K562 (cell line): ENCODE measurements around the gene NEB. TPM values are rescaled to one million over a fixed set of nuclear protein-coding genes. Genes with fewer than 3 reads are reported as not detected.

ENCODE experiments used
- ATAC-seq: fragments of 200-7000 bp; cut with Tn5 transposase; 3 replicates; pipeline ENCODE4 v1.9.1; 2020; ENCODE audit warnings: moderate library complexity
- BruUV-seq: library from RNA; stranded (reverse); fragments of 400-500 nt; replicated peaks from 2 replicates; lab custom pipeline; 2021; lab: Mats Ljungman, UMichigan
- CTCF ChIA-PET: fragments of 300-600 bp; formaldehyde crosslinking; extraction: SDS; loops from one replicate; lab custom pipeline; 2021; ENCODE audit warnings: low intra/inter-chr PET ratio; lab: Yijun Ruan, JAX
- POLR2A ChIA-PET: fragments of 300-600, 350-650 bp; sonication (Branson Sonifier 250); formaldehyde crosslinking; extraction: SDS; loops from one replicate; lab custom pipeline; 2021; ENCODE audit warnings: antibody characterized with exemption, inconsistent platforms; lab: Yijun Ruan, JAX
- DNase-seq, 4 experiments: peaks; one replicate each; pipeline versions ENCODE4 v3.0.0 to v3.0.0-alpha.2; 2011 to 2018; ENCODE audit warnings: low spot score in 3 of 4, mixed read lengths in 3 of 4; ENCODE audit errors: extremely low read depth in 1 of 4
- FAIRE-seq: peaks from 2 replicates; lab custom pipeline; 2011; peaks lifted over from hg19 to GRCh38; lab: Jason Lieb, UNC
- H2AFZ ChIP-seq: 2 replicates; pipeline ENCODE4 v1.6.0; 2011; ENCODE audit warnings: low read depth, low read length, control low read depth, inconsistent platforms
- H3K27ac ChIP-seq: fragments of 200-600 bp; 3 replicates; pipeline ENCODE4 v1.8.0; 2011; ENCODE audit warnings: low read depth, mild to moderate bottlenecking, control low read depth, inconsistent platforms, low read length, moderate library complexity, mixed read lengths; ENCODE audit errors: extremely low read depth
- H3K27me3 ChIP-seq, 2 experiments: fragments of 300-600 bp in 1 of 2; 2 replicates in 1 of 2; 3 replicates in 1 of 2; pipeline versions ENCODE4 v1.6.0 to v1.8.0; 2011; ENCODE audit warnings: inconsistent platforms in 2 of 2, low read length in 2 of 2, mild to moderate bottlenecking in 1 of 2, mixed read lengths in 1 of 2, moderate library complexity in 1 of 2; ENCODE audit not compliant: control insufficient read depth in 2 of 2, insufficient read depth in 2 of 2
- H3K36me3 ChIP-seq: fragments of 300-600 bp; 3 replicates; pipeline ENCODE4 v1.8.0; 2011; ENCODE audit warnings: mild to moderate bottlenecking, low read length, inconsistent platforms; ENCODE audit not compliant: control insufficient read depth, insufficient read depth
- H3K4me1 ChIP-seq, 2 experiments: fragments of 200-600 bp in 1 of 2; replicated peaks in 1 of 2; 2 replicates in 1 of 2; 3 replicates in 1 of 2; pipeline versions ENCODE4 v1.5.1 to v1.8.0; 2011; ENCODE audit warnings: inconsistent platforms in 2 of 2, low read length in 2 of 2, mild to moderate bottlenecking in 1 of 2, mixed read lengths in 1 of 2, moderate library complexity in 1 of 2; ENCODE audit not compliant: control insufficient read depth in 2 of 2, insufficient read depth in 2 of 2
- H3K4me2 ChIP-seq: 2 replicates; pipeline ENCODE4 v1.6.1; 2011; ENCODE audit warnings: low read length, control low read depth, inconsistent platforms, mixed read lengths; ENCODE audit not compliant: insufficient read depth
- H3K4me3 ChIP-seq: fragments of 200-600 bp; sonication (generic), shearing (Covaris generic); 2 replicates; pipeline ENCODE4 v1.5.1; 2016; ENCODE audit warnings: control low read depth, inconsistent platforms
- H3K79me2 ChIP-seq: fragments of 200-600 bp; 3 replicates; pipeline ENCODE4 v1.8.0; 2011; ENCODE audit warnings: low read length, inconsistent platforms; ENCODE audit not compliant: control insufficient read depth, insufficient read depth
- H3K9ac ChIP-seq, 2 experiments: 2 replicates each; pipeline versions ENCODE4 v1.6.0 to v1.6.1; 2011; ENCODE audit warnings: low read depth in 2 of 2, low read length in 2 of 2, control low read depth in 1 of 2, inconsistent platforms in 1 of 2, mild to moderate bottlenecking in 1 of 2, mixed read lengths in 1 of 2; ENCODE audit not compliant: insufficient read depth in 1 of 2
- H3K9me1 ChIP-seq: one replicate; pipeline ENCODE4 v1.6.0; 2011; ENCODE audit warnings: inconsistent platforms, mild to moderate bottlenecking, low read length, moderate library complexity; ENCODE audit not compliant: control insufficient read depth, insufficient read depth
- H3K9me3 ChIP-seq: replicated peaks from 2 replicates; pipeline ENCODE4 v1.5.1; 2011; ENCODE audit warnings: low read depth, low read length, inconsistent platforms; ENCODE audit not compliant: control insufficient read depth, insufficient read depth
- H4K20me1 ChIP-seq: replicated peaks from 2 replicates; pipeline ENCODE4 v1.6.1; 2011; ENCODE audit warnings: low read length, inconsistent platforms, mixed read lengths; ENCODE audit not compliant: control insufficient read depth, insufficient read depth
- BRD9 ChIP-seq: fragments of 450-650 bp; IDR thresholded peaks from 2 replicates; pipeline ENCODE4 v1.6.1; 2018; ENCODE audit warnings: low read depth; ENCODE audit not compliant: partially characterized antibody
- BRF1 ChIP-seq: IDR thresholded peaks from 3 replicates; pipeline ENCODE4 v1.6.1; 2011; ENCODE audit warnings: borderline replicate concordance, mild to moderate bottlenecking; ENCODE audit not compliant: insufficient read length; ENCODE audit errors: extremely low read depth
- CBFA2T2 ChIP-seq: fragments of 450-650 bp; conservative IDR thresholded peaks from 2 replicates; pipeline ENCODE4 v1.6.1; 2017; ENCODE audit warnings: mild to moderate bottlenecking
- CTBP1 ChIP-seq: fragments of 450-650 bp; IDR thresholded peaks from 2 replicates; pipeline ENCODE4 v1.6.1; 2016; ENCODE audit warnings: borderline replicate concordance
- HIVEP1 ChIP-seq: fragments of 250-450 bp; sonication (Bioruptor Pico); IDR thresholded peaks from 2 replicates; pipeline ENCODE4 v1.4.0; 2020; ENCODE audit warnings: mild to moderate bottlenecking
- HNRNPK ChIP-seq: fragments of 200-400 bp; formaldehyde crosslinking; IDR thresholded peaks from one replicate; pipeline ENCODE4 v1.6.1; 2018; ENCODE audit warnings: mild to moderate bottlenecking, low read depth, low read length; ENCODE audit not compliant: poor library complexity, severe bottlenecking
- NFATC3 ChIP-seq: fragments of 450-650 bp; IDR thresholded peaks from 2 replicates; pipeline ENCODE4 v1.6.1; 2017; ENCODE audit warnings: mild to moderate bottlenecking
- PML ChIP-seq: IDR thresholded peaks from 2 replicates; pipeline ENCODE4 v1.6.1; 2012; ENCODE audit warnings: low read length, inconsistent platforms
- PRPF4 ChIP-seq: fragments of 200-400 bp; formaldehyde crosslinking; IDR thresholded peaks from one replicate; pipeline ENCODE4 v1.6.1; 2017; ENCODE audit warnings: low read length, low read depth, mild to moderate bottlenecking; ENCODE audit not compliant: insufficient read depth, poor library complexity, severe bottlenecking
- RCOR1 ChIP-seq, 2 experiments: IDR thresholded peaks; 2 replicates each; pipeline ENCODE4 v1.6.1; 2012; ENCODE audit warnings: low read depth in 2 of 2, low read length in 2 of 2, borderline replicate concordance in 1 of 2, improper control_type of control experiment in 1 of 2
- SMAD4 ChIP-seq: fragments of 250-450 bp; sonication (Bioruptor Pico); conservative IDR thresholded peaks from 2 replicates; pipeline ENCODE4 v1.8.0; 2021; ENCODE audit warnings: inconsistent platforms, mild to moderate bottlenecking, moderate library complexity
- TEAD4 ChIP-seq, 2 experiments: sonication (generic) in 1 of 2; formaldehyde crosslinking in 1 of 2; IDR thresholded peaks; 2 replicates each; pipeline versions ENCODE4 v1.6.1 to v1.8.0; 2012 to 2022; ENCODE audit warnings: borderline replicate concordance in 1 of 2, inconsistent platforms in 1 of 2, low read length in 1 of 2, mild to moderate bottlenecking in 1 of 2, missing genetic modification reagents in 1 of 2
- ZNF165 ChIP-seq: fragments of 250-450 bp; sonication (Bioruptor Pico); IDR thresholded peaks from 2 replicates; pipeline ENCODE4 v1.4.0; 2020; ENCODE audit warnings: borderline replicate concordance
- ZNF175 ChIP-seq: fragments of 200-800 bp; sonication (Bioruptor generic); IDR thresholded peaks from 2 replicates; pipeline ENCODE4 v1.6.1; 2016; ENCODE audit warnings: low read depth, mild to moderate bottlenecking, missing genetic modification characterization, missing compliant biosample characterization
- ZNF282 ChIP-seq: sonication (generic); formaldehyde crosslinking; IDR thresholded peaks from 2 replicates; pipeline ENCODE4 v1.8.1; 2023; ENCODE audit warnings: missing genetic modification reagents
- ZNF431 ChIP-seq: sonication (generic); formaldehyde crosslinking; IDR thresholded peaks from 2 replicates; pipeline ENCODE4 v1.8.0; 2022; ENCODE audit warnings: mild to moderate bottlenecking, missing genetic modification reagents
- ZNF57 ChIP-seq: fragments of 450-650 bp; formaldehyde crosslinking; IDR thresholded peaks from 2 replicates; pipeline ENCODE4 v1.4.0; 2020; ENCODE audit warnings: mild to moderate bottlenecking, moderate library complexity
- ZNF75A ChIP-seq: fragments of 450-650 bp; formaldehyde crosslinking; IDR thresholded peaks from 2 replicates; pipeline ENCODE4 v1.4.0; 2020; ENCODE audit warnings: mild to moderate bottlenecking
- ZNF76 ChIP-seq: fragments of 250-450 bp; sonication (Bioruptor Pico); IDR thresholded peaks from 2 replicates; pipeline ENCODE4 v1.4.0; 2020; ENCODE audit warnings: mild to moderate bottlenecking, moderate library complexity, borderline replicate concordance
- ZSCAN29 ChIP-seq: fragments of 450-650 bp; IDR thresholded peaks from 2 replicates; pipeline ENCODE4 v1.6.1; 2017
- WGBS: fragments of 100-300 bp; shearing (Covaris generic); methylation state at CpG from one replicate; pipeline ENCODE4 v1.1.6; 2016; ENCODE audit warnings: low coverage, mixed read lengths; ENCODE audit not compliant: insufficient coverage; ENCODE audit errors: missing lambda C conversion rate; 5-methylcytosine and 5-hydroxymethylcytosine counted together
- in situ Hi-C: fragments of 300-500 bp; cut with MboI; formaldehyde crosslinking; loops from 4 replicates; pipeline ENCODE4 v1.15.0; 2018; ENCODE audit warnings: inconsistent platforms, mixed read lengths
- intact Hi-C: fragments of 100-400 bp; cut with micrococcal nuclease; formaldehyde crosslinking; loops from 2 replicates; pipeline ENCODE4 v1.14.2; 2022
- polyA plus RNA-seq, 8 experiments: library from polyadenylated mRNA; depleted of rRNA in 4 of 8; stranded (reverse) in 5 of 8; unstranded in 3 of 8; fragments of >200 nt; fragmentation: Nextera tagmentation in 2 of 8; fragmentation: Illumina TruSeq in 1 of 8; extraction: Ambion mirVana in 2 of 8; extraction: Trizol in 1 of 8; gene quantifications; 2 replicates each; pipeline versions ENCODE4 v1.2.1 to v1.2.3, GENCODE V29; 2011 to 2014; ENCODE audit warnings: inconsistent platforms in 1 of 8, missing spikeins in 1 of 8
- total RNA-seq, 7 experiments: library from RNA; depleted of rRNA in 6 of 7; stranded (reverse); fragments of >200 nt in 6 of 7; fragmentation: Illumina TruSeq in 2 of 7; extraction: Trizol in 2 of 7; gene quantifications; 2 replicates each; pipeline versions ENCODE4 v1.2.1 to v1.2.3, GENCODE V29; 2011 to 2021; ENCODE audit warnings: low replicate concordance in 1 of 7
- TF ChIP-seq, protein P1 (sequence below): fragments of 250-450 bp; sonication (Bioruptor Pico); IDR thresholded peaks from 2 replicates; pipeline ENCODE4 v1.4.0; 2020; ENCODE audit warnings: mild to moderate bottlenecking, moderate library complexity
- TF ChIP-seq, protein P2 (sequence below): fragments of 250-450 bp; sonication (Bioruptor Pico); IDR thresholded peaks from 2 replicates; pipeline ENCODE4 v1.4.0; 2020; ENCODE audit warnings: mild to moderate bottlenecking

The NEB gene
- total and polyA plus RNA-seq, 9 of the 15 experiments (the other 6 are each of a cell fraction or from before 2014, with no cell fraction given): 1.7 to 3.8 (median 2.9) TPM

DNA sequence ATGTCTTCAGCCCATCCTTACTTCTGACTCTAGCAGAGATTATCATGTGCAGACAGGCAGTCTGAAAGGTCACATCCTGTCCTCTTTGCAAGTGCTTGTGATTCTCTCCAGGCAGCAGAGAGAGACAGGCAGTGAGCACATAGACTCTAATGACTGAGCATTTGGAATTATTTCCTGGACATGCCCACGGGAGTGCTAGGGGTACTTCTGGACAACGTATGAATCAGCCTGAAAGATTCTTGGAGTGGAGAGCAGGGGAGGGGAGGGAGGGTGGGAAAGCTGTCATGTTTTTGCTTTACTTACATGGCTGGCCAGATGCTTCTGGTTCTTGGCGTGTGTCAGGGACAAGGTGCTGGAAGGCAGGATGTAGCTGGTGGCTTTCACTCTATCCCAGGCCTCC lies 174.0 kb downstream of the NEB start:
- Histone ChIP-seq H3K36me3 (no peaks in the 10 kb centered on the region), H2AFZ (no peak overlapping the region), H3K4me1 (peaks cover 0 to 6% of the 10 kb centered on the region in 2 experiments; a peak in 2 of 5 replicates), H3K4me2 (no peak overlapping the region), H3K27ac (no peak overlapping the region), H4K20me1 (no peaks in the 10 kb centered on the region), H3K27me3 (no peaks in the 10 kb centered on the region), H3K79me2 (no peaks in the 10 kb centered on the region), H3K9me3 (no peaks in the 10 kb centered on the region), H3K9ac (no peak overlapping the region), H3K4me3 (no peak overlapping the region), H3K9me1 (no peaks in the 10 kb centered on the region)
- BruUV-seq: no TSS peak
- POLR2A ChIA-PET: interaction anchor here (0.5 to 1.2 kb wide), 3 partner anchors 8 to 268 kb away, joined by 3 read pairs; partner anchors contain the start of gene ARL5A
- intact Hi-C loops: no loop called here
- DNase-seq (peak in 1 of 4 experiments; percentile 11), FAIRE-seq (no peak), ATAC-seq (peak; percentile 79)
- in situ Hi-C loops: no loop called here
- CTCF ChIA-PET: no interaction called here
- WGBS: 13% methylated on average over 3 of the region's 3 CpGs
- TF ChIP-seq BRD9: no peak
- no peak for TF ChIP-seq NFATC3
- no peak for TF ChIP-seq CBFA2T2
- TF ChIP-seq SMAD4: peak; percentile 51; the same call in 1 of the 2 replicates
- no peak for TF ChIP-seq ZNF282 (CRISPR knock-in tag)
- TF ChIP-seq ZNF76 (CRISPR knock-in tag): no peak
- TF ChIP-seq ZNF75A (CRISPR knock-in tag): no peak
- TF ChIP-seq, protein P1, sequence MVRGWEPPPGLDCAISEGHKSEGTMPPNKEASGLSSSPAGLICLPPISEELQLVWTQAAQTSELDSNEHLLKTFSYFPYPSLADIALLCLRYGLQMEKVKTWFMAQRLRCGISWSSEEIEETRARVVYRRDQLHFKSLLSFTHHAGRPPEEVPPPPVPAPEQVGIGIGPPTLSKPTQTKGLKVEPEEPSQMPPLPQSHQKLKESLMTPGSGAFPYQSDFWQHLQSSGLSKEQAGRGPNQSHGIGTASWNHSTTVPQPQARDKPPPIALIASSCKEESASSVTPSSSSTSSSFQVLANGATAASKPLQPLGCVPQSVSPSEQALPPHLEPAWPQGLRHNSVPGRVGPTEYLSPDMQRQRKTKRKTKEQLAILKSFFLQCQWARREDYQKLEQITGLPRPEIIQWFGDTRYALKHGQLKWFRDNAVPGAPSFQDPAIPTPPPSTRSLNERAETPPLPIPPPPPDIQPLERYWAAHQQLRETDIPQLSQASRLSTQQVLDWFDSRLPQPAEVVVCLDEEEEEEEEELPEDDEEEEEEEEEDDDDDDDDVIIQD (CRISPR knock-in tag): no peak
- TF ChIP-seq ZNF165 (CRISPR knock-in tag): no peak
- TF ChIP-seq ZSCAN29: no peak
- TF ChIP-seq ZNF431 (CRISPR knock-in tag): no peak
- TF ChIP-seq, protein P2, sequence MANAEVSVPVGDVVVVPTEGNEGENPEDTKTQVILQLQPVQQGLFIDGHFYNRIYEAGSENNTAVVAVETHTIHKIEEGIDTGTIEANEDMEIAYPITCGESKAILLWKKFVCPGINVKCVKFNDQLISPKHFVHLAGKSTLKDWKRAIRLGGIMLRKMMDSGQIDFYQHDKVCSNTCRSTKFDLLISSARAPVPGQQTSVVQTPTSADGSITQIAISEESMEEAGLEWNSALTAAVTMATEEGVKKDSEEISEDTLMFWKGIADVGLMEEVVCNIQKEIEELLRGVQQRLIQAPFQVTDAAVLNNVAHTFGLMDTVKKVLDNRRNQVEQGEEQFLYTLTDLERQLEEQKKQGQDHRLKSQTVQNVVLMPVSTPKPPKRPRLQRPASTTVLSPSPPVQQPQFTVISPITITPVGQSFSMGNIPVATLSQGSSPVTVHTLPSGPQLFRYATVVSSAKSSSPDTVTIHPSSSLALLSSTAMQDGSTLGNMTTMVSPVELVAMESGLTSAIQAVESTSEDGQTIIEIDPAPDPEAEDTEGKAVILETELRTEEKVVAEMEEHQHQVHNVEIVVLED: no peak
- TF ChIP-seq BRF1: no peak
- TF ChIP-seq CTBP1: 0 out of 2 replicates have a peak, but pooled peaks have one; percentile 44
- no peak for TF ChIP-seq HIVEP1 (CRISPR knock-in tag)
- TF ChIP-seq PML: no peak
- peak in 1 of 2 experiments; percentile 70; a peak in 1 of 4 replicates for TF ChIP-seq RCOR1 (IDR thresholded peaks at IDR 0.05; ENCODE audit: borderline replicate concordance in 1 of 2, low read depth in 2 of 2, low read length in 2 of 2)
- TF ChIP-seq PRPF4: no peak
- TF ChIP-seq ZNF57 (CRISPR knock-in tag): no peak
- TF ChIP-seq ZNF175 (CRISPR knock-in tag): 0 out of 2 replicates have a peak, but pooled peaks have one; percentile 59
- no peak for TF ChIP-seq HNRNPK
- TF ChIP-seq TEAD4 (IDR thresholded peaks at IDR 0.05; ENCODE audit: low read length): peak; percentile 10; the same call in 1 of the 2 replicates
- no peak for TF ChIP-seq TEAD4 (CRISPR knock-in tag; IDR thresholded peaks at IDR 0.05; ENCODE audit: borderline replicate concordance)
